ENCODE data around the gene EPM2A.

GRCh38 chr6:145783796-145784195, 48.5 kb upstream of the EPM2A start:
- TF ChIP-seq CTCF (conservative IDR thresholded peaks at IDR 0.05; ENCODE audit: low read length) (no peak), EZH2phosphoT487 (IDR thresholded peaks at IDR 0.05; ENCODE audit: borderline replicate concordance) (no peak)

Data from Loucy (cell line).